Measurements from ENCODE around the gene COL4A6.

The COL4A6 gene

GRCh38 chrX:108468486-108468885, 30.3 kb upstream of the COL4A6 start:
- H3K36me3 ChIP-seq (ENCODE audit: control insufficient read depth, insufficient read depth, low read length): no peaks in the 10 kb centered on the region
- no peaks in the 10 kb centered on the region for H3K4me1 ChIP-seq
- H2AFZ ChIP-seq: no peak overlapping the region
- H3K27ac ChIP-seq: no peak overlapping the region
- H3K4me2 ChIP-seq (ENCODE audit: low read length): no peak overlapping the region
- no peaks in the 10 kb centered on the region for H3K27me3 ChIP-seq (ENCODE audit: control insufficient read depth, insufficient read depth, low read length)
- H3K9ac ChIP-seq: no peak overlapping the region
- H3K79me2 ChIP-seq: no peaks in the 10 kb centered on the region
- no peak overlapping the region for H3K4me3 ChIP-seq (ENCODE audit: low read depth, low read length)
- H3K9me3 ChIP-seq (ENCODE audit: control insufficient read depth, low read length): no peaks in the 10 kb centered on the region
- no peak for TF ChIP-seq CTCF (IDR thresholded peaks at IDR 0.05)

GRCh38 chrX:108464604-108465003, 26.4 kb upstream of the COL4A6 start:
- Histone ChIP-seq H3K4me1 (no peaks in the 10 kb centered on the region), H2AFZ (no peak overlapping the region), H3K36me3 (ENCODE audit: control insufficient read depth, insufficient read depth, low read length) (no peaks in the 10 kb centered on the region), H3K4me2 (ENCODE audit: low read length) (no peak overlapping the region), H3K4me3 (ENCODE audit: low read depth, low read length) (no peak overlapping the region), H3K27ac (no peak overlapping the region), H3K79me2 (no peaks in the 10 kb centered on the region), H3K9ac (no peak overlapping the region), H3K9me3 (ENCODE audit: control insufficient read depth, low read length) (no peaks in the 10 kb centered on the region), H3K27me3 (ENCODE audit: control insufficient read depth, insufficient read depth, low read length) (no peaks in the 10 kb centered on the region)
- TF ChIP-seq CTCF (IDR thresholded peaks at IDR 0.05): no peak

- Histone ChIP-seq H3K4me1 (no peaks in the 10 kb centered on the region), H3K27ac (no peak overlapping the region), H3K4me3 (ENCODE audit: low read depth, low read length) (no peak overlapping the region), H3K4me2 (ENCODE audit: low read length) (no peak overlapping the region), H2AFZ (no peak overlapping the region), H3K9me3 (ENCODE audit: control insufficient read depth, low read length) (no peaks in the 10 kb centered on the region), H3K36me3 (ENCODE audit: control insufficient read depth, insufficient read depth, low read length) (no peaks in the 10 kb centered on the region), H3K9ac (no peak overlapping the region), H3K79me2 (no peaks in the 10 kb centered on the region), H3K27me3 (ENCODE audit: control insufficient read depth, insufficient read depth, low read length) (no peaks in the 10 kb centered on the region)
- TF ChIP-seq CTCF (IDR thresholded peaks at IDR 0.05): no peak
Observed at GRCh38 chrX:108456971-108457477, 18.8 kb upstream of the COL4A6 start.

- H3K4me2 ChIP-seq (ENCODE audit: low read length): no peak overlapping the region
- H3K4me1 ChIP-seq: no peaks in the 10 kb centered on the region
- no peaks in the 10 kb centered on the region for H3K27me3 ChIP-seq (ENCODE audit: control insufficient read depth, insufficient read depth, low read length)
- H3K79me2 ChIP-seq: no peaks in the 10 kb centered on the region
- H3K36me3 ChIP-seq (ENCODE audit: control insufficient read depth, insufficient read depth, low read length): no peaks in the 10 kb centered on the region
- H3K9me3 ChIP-seq (ENCODE audit: control insufficient read depth, low read length): no peaks in the 10 kb centered on the region
- H3K9ac ChIP-seq: no peak overlapping the region
- H2AFZ ChIP-seq: no peak overlapping the region
- H3K4me3 ChIP-seq (ENCODE audit: low read depth, low read length): no peak overlapping the region
- no peak overlapping the region for H3K27ac ChIP-seq
- TF ChIP-seq CTCF (IDR thresholded peaks at IDR 0.05): no peak
Observed at GRCh38 chrX:108453841-108454240, 15.6 kb upstream of the COL4A6 start.

GRCh38 chrX:108447303-108447702, 9.1 kb upstream of the COL4A6 start:
- H3K36me3 ChIP-seq (ENCODE audit: control insufficient read depth, insufficient read depth, low read length): no peaks in the 10 kb centered on the region
- no peaks in the 10 kb centered on the region for H3K79me2 ChIP-seq
- H3K9me3 ChIP-seq (ENCODE audit: control insufficient read depth, low read length): no peaks in the 10 kb centered on the region
- H3K4me3 ChIP-seq (ENCODE audit: low read depth, low read length): no peak overlapping the region
- no peak overlapping the region for H3K4me2 ChIP-seq (ENCODE audit: low read length)
- no peak overlapping the region for H3K27ac ChIP-seq
- no peak overlapping the region for H3K9ac ChIP-seq
- no peak overlapping the region for H2AFZ ChIP-seq
- TF ChIP-seq CTCF (IDR thresholded peaks at IDR 0.05): no peak
- no peaks in the 10 kb centered on the region for H3K4me1 ChIP-seq
- H3K27me3 ChIP-seq (ENCODE audit: control insufficient read depth, insufficient read depth, low read length): no peaks in the 10 kb centered on the region
